PC-3 (cell line): ENCODE results near the gene SPEN. TPM values are rescaled to one million over a fixed set of nuclear protein-coding genes. Genes with fewer than 3 reads are reported as not detected.
A peak's percentile ranks its signal among the peaks of the same experiment; 100 is the strongest.

Source experiments
- ATAC-seq: fragments of 200-7000 bp; cut with Tn5 transposase; 2 replicates; pipeline ENCODE4 v1.9.1; 2020; ENCODE audit warnings: mild to moderate bottlenecking, moderate library complexity
- BruUV-seq: library from RNA; stranded (reverse); fragments of 400-500 nt; replicated peaks from 2 replicates; lab custom pipeline; 2021; lab: Mats Ljungman, UMichigan
- CTCF ChIA-PET: fragments of 300-600 bp; sonication (Branson Sonifier 250); formaldehyde crosslinking; loops from one replicate; lab custom pipeline; 2022; ENCODE audit warnings: antibody characterized with exemption; lab: Charles Lee
- POLR2A ChIA-PET: fragments of 300-600 bp; sonication (Branson Sonifier 250); formaldehyde crosslinking; loops from one replicate; lab custom pipeline; 2022; ENCODE audit warnings: antibody characterized with exemption; ENCODE audit not compliant: unreplicated experiment; lab: Charles Lee
- DNase-seq: peaks from one replicate; pipeline ENCODE4 v3.0.0-alpha.2; 2015
- H2AFZ ChIP-seq: fragments of 300-600 bp; sonication (generic); 2 replicates; pipeline ENCODE4 v1.6.0; 2016; ENCODE audit warnings: antibody characterized with exemption, low read length
- H3F3A ChIP-seq: fragments of 300-600 bp; sonication (generic); one replicate; pipeline ENCODE4 v1.6.0; 2017; ENCODE audit warnings: antibody characterized with exemption, low read length, control low read depth, mild to moderate bottlenecking; ENCODE audit not compliant: unreplicated experiment
- H3K27ac ChIP-seq: fragments of 300-600 bp; sonication (generic); 2 replicates; pipeline ENCODE4 v1.5.1; 2016; ENCODE audit warnings: mild to moderate bottlenecking, low read length
- H3K27me3 ChIP-seq: fragments of 300-600 bp; sonication (generic); 2 replicates; pipeline ENCODE4 v1.6.1; 2016; ENCODE audit warnings: low read length, mixed read lengths
- H3K36me3 ChIP-seq: fragments of 300-600 bp; sonication (generic); 2 replicates; pipeline ENCODE4 v1.6.1; 2016; ENCODE audit warnings: low read depth, mixed run types, low read length, mixed read lengths
- H3K4me1 ChIP-seq: fragments of 300-600 bp; sonication (generic); 2 replicates; pipeline ENCODE4 v1.5.1; 2016; ENCODE audit warnings: low read length; ENCODE audit not compliant: insufficient read depth
- H3K4me2 ChIP-seq: fragments of 300-600 bp; sonication (generic); 2 replicates; pipeline ENCODE4 v1.6.0; 2016; ENCODE audit warnings: low read length
- H3K4me3 ChIP-seq: fragments of 300-600 bp; sonication (generic); 2 replicates; pipeline ENCODE4 v1.5.1; 2016; ENCODE audit warnings: mild to moderate bottlenecking, low read length, mixed read lengths
- H3K79me2 ChIP-seq: fragments of 300-600 bp; sonication (generic); 2 replicates; pipeline ENCODE4 v1.6.1; 2017; ENCODE audit warnings: low read length, mixed read lengths
- H3K9ac ChIP-seq: fragments of 300-600 bp; sonication (generic); 2 replicates; pipeline ENCODE4 v1.6.0; 2016; ENCODE audit warnings: mild to moderate bottlenecking, low read length
- H3K9me2 ChIP-seq: fragments of 300-600 bp; sonication (generic); replicated peaks from 2 replicates; pipeline ENCODE4 v1.6.1; 2016; ENCODE audit warnings: mixed run types, low read length, mixed read lengths
- H3K9me3 ChIP-seq: fragments of 300-600 bp; sonication (generic); 2 replicates; pipeline ENCODE4 v1.6.1; 2016; ENCODE audit warnings: low read length, mixed read lengths
- H4K20me1 ChIP-seq: fragments of 300-600 bp; sonication (generic); 2 replicates; pipeline ENCODE4 v1.6.1; 2016; ENCODE audit warnings: low read length, mixed read lengths
- CTCF ChIP-seq: fragments of 300-600 bp; sonication (generic); conservative IDR thresholded peaks from 2 replicates; pipeline ENCODE4 v1.5.1; 2017; ENCODE audit warnings: antibody characterized with exemption, low read depth, mild to moderate bottlenecking, low read length
- EZH2 ChIP-seq: fragments of 300-600 bp; sonication (generic); IDR thresholded peaks from one replicate; pipeline ENCODE4 v1.6.1; 2017; ENCODE audit warnings: antibody characterized with exemption, mild to moderate bottlenecking, low read length; ENCODE audit not compliant: unreplicated experiment
- EZH2phosphoT487 ChIP-seq: fragments of 300-600 bp; sonication (generic); IDR thresholded peaks from 2 replicates; pipeline ENCODE4 v1.6.1; 2018; ENCODE audit warnings: mild to moderate bottlenecking, antibody characterized with exemption, low read length, borderline replicate concordance
- intact Hi-C: fragments of 100-400 bp; cut with micrococcal nuclease; formaldehyde crosslinking; loops from 2 replicates; pipeline ENCODE4 v1.9.0; 2023
- total RNA-seq: library from RNA; depleted of rRNA; stranded (reverse); fragments of >200 nt; gene quantifications from 2 replicates; pipeline ENCODE4 v1.2.3, GENCODE V29; 2014

Gene SPEN
- total RNA-seq, 1 experiment from 2014 or later = 26.7 TPM

GRCh38 chr1:15983275-15983674, 135.8 kb downstream of the SPEN start:
- H3K4me3 ChIP-seq = no peak overlapping the region
- no peaks in the 10 kb centered on the region for H4K20me1 ChIP-seq
- H3K27me3 ChIP-seq = no peaks in the 10 kb centered on the region
- no TSS peak for BruUV-seq
- no peaks in the 10 kb centered on the region for H3K36me3 ChIP-seq
- no peaks in the 10 kb centered on the region for H3F3A ChIP-seq
- H3K9me3 ChIP-seq = no peaks in the 10 kb centered on the region
- H3K4me2 ChIP-seq = no peak overlapping the region
- ATAC-seq = no peak
- no peaks in the 10 kb centered on the region for H3K9me2 ChIP-seq
- H3K27ac ChIP-seq = no peak overlapping the region
- intact Hi-C loops = no loop called here
- peaks cover 11% of the 10 kb centered on the region; the same call in 1 of the 2 replicates for H3K4me1 ChIP-seq
- H3K79me2 ChIP-seq = no peaks in the 10 kb centered on the region
- no peak for TF ChIP-seq EZH2
- ChIA-PET POLR2A (no interaction called here), CTCF (no interaction called here)
- no peak for DNase-seq
- no peak overlapping the region for H2AFZ ChIP-seq
- H3K9ac ChIP-seq = no peak overlapping the region

DNA sequence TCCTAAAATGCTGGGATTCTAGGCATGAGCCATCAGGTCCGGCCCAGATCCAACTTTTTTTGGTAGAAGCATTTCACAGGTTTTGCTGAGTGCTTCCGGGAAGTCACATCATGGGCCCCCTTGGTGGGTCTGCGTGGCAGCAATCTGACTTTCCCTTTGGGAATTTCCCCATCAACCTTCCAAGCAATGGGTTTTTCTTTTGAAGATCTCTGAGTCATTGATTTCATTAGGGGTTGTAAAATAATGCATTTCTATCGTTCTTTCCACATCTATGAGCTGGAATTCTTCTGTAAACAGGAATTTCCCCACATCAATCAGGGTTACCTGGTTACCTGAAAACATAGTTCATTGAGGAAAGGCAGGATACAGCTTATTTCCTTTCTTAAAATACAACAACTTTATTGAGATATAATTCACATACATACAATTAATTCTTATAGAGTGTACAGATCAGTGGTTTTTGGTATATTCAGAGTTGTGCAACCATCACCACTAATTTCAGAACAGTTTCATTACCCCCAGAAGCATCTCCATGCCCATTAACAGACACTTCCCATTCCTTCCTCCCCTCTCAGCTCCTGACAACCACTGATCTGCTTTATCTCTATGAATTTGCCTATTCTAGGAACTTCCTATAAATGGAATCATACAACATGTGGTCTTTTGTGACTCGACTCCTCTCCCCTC, 138.2 kb downstream of the SPEN start:
- BruUV-seq = no TSS peak
- CTCF ChIA-PET = interaction anchor here (0.6 kb wide), 1 partner anchor 192 kb away, joined by 3 read pairs; no protein-coding TSS in a partner anchor

More for the DNA sequence above, 138.2 kb downstream of the SPEN start:
- intact Hi-C loops = no loop called here
- Histone ChIP-seq H3K27ac (peak overlapping the region; percentile 44), H3K4me1 (peaks cover 11% of the 10 kb centered on the region; the same call in 1 of the 2 replicates), H3K36me3 (no peaks in the 10 kb centered on the region), H3K27me3 (no peaks in the 10 kb centered on the region), H3K9me2 (no peaks in the 10 kb centered on the region), H3K4me2 (no peak overlapping the region; the same call in 1 of the 2 replicates), H3K9ac (no peak overlapping the region), H3K79me2 (no peaks in the 10 kb centered on the region), H3K4me3 (no peak overlapping the region), H2AFZ (no peak overlapping the region), H3F3A (no peaks in the 10 kb centered on the region), H4K20me1 (no peaks in the 10 kb centered on the region), H3K9me3 (no peaks in the 10 kb centered on the region)
- ATAC-seq = peak; percentile 51
- TF ChIP-seq EZH2 (no peak), CTCF (no peak), EZH2phosphoT487 (no peak)
- peak; percentile 84 for DNase-seq
- POLR2A ChIA-PET = interaction anchor here (1.1 kb wide), 1 partner anchor 79 kb away, joined by 4 read pairs; no protein-coding TSS in a partner anchor
